ENCODE data around the gene CAPN10.

DNA sequence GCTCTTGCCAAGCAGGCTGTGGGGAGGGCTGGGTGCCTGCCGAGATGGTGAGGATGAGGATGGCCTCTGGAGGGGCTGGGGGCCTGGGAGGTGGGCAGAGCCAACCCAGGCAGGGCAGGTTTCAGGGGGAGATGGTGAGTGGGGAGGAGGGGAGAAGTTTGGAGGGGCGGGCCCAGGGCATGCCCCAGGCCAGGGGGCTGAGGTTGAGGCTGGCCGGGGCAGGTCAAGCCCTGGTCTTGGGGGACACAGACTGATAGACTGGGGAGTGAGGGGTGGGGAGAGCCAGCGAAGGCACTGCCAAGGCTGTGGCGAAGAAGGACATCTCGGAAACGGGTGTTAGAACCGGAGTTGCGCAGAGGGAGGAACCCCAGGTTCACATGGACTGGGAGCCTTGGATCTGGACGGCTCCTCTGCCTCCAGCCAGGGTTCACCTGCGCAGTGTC lies 12.6 kb downstream of the CAPN10 start:
- no peak for TF ChIP-seq EZH2 (IDR thresholded peaks at IDR 0.05; ENCODE audit: insufficient read depth, poor library complexity, severe bottlenecking)
- TF ChIP-seq EZH2phosphoT487 (IDR thresholded peaks at IDR 0.05; ENCODE audit: insufficient read depth, low read depth), result no peak

Measured in GM23248 (cell line).